HepG2 (cell line): ENCODE data around the gene IGLL1. TPM values are rescaled to one million over a fixed set of nuclear protein-coding genes. Genes with fewer than 3 reads are reported as not detected.

Experiments
- AGO1 ChIP-seq: fragments of 200-400 bp; formaldehyde crosslinking; IDR thresholded peaks from 2 replicates; pipeline ENCODE4 v1.6.1; 2017; ENCODE audit warnings: mild to moderate bottlenecking, low read depth, low read length, moderate library complexity; ENCODE audit not compliant: poor library complexity, severe bottlenecking
- ATF1 ChIP-seq: IDR thresholded peaks from 2 replicates; pipeline ENCODE4 v1.6.1; 2016; ENCODE audit warnings: mild to moderate bottlenecking, control low read depth
- CBX5 ChIP-seq: sonication (generic); formaldehyde crosslinking; IDR thresholded peaks from 2 replicates; pipeline ENCODE4 v1.4.0; 2020; ENCODE audit warnings: missing genetic modification reagents, borderline replicate concordance
- CEBPG ChIP-seq: IDR thresholded peaks from 2 replicates; pipeline ENCODE4 v1.6.1; 2016
- CSRNP2 ChIP-seq: sonication (generic); formaldehyde crosslinking; conservative IDR thresholded peaks from 2 replicates; pipeline ENCODE4 v1.8.0; 2022; ENCODE audit warnings: low read depth, missing genetic modification reagents
- DRAP1 ChIP-seq: IDR thresholded peaks from 2 replicates; pipeline ENCODE4 v1.6.1; 2016; ENCODE audit warnings: missing genetic modification reagents, missing compliant biosample characterization
- KDM2A ChIP-seq: sonication (generic); formaldehyde crosslinking; IDR thresholded peaks from 2 replicates; pipeline ENCODE4 v1.4.0; 2020; ENCODE audit warnings: low read depth, missing genetic modification reagents, borderline replicate concordance
- KDM5A ChIP-seq: fragments of 200-600 bp; sonication (generic); IDR thresholded peaks from 2 replicates; pipeline ENCODE4 v1.7.0; 2018; ENCODE audit warnings: antibody characterized with exemption, mild to moderate bottlenecking, low read length, borderline replicate concordance
- KLF16 ChIP-seq, 2 experiments: sonication (generic) in 1 of 2; formaldehyde crosslinking in 1 of 2; IDR thresholded peaks; 2 replicates each; pipeline versions ENCODE4 v1.6.1 to v1.8.0; 2016 to 2023; ENCODE audit warnings: missing genetic modification reagents in 2 of 2, missing compliant biosample characterization in 1 of 2
- KLF9 ChIP-seq: IDR thresholded peaks from 2 replicates; pipeline ENCODE4 v1.6.1; 2016; ENCODE audit warnings: low read depth
- MNT ChIP-seq: fragments of 450-650 bp; IDR thresholded peaks from 2 replicates; pipeline ENCODE4 v1.6.1; 2016
- MTA3 ChIP-seq: sonication (generic); formaldehyde crosslinking; IDR thresholded peaks from 2 replicates; pipeline ENCODE4 v1.4.0; 2020; ENCODE audit warnings: missing genetic modification reagents
- PPARG ChIP-seq: conservative IDR thresholded peaks from 2 replicates; pipeline ENCODE4 v1.6.1; 2016; ENCODE audit warnings: missing biosample characterization, missing genetic modification reagents
- SCMH1 ChIP-seq: sonication (generic); formaldehyde crosslinking; IDR thresholded peaks from 2 replicates; pipeline ENCODE4 v1.9.0; 2021; ENCODE audit warnings: missing genetic modification reagents, mild to moderate bottlenecking, borderline replicate concordance
- SOX6 ChIP-seq, 2 experiments: fragments of 450-650 bp in 1 of 2; sonication (generic) in 1 of 2; formaldehyde crosslinking in 1 of 2; IDR thresholded peaks; 2 replicates each; pipeline versions ENCODE4 v1.4.0 to v1.6.1; 2017 to 2020; ENCODE audit warnings: antibody characterized with exemption in 1 of 2, mild to moderate bottlenecking in 1 of 2, missing genetic modification reagents in 1 of 2
- SRY ChIP-seq: sonication (generic); formaldehyde crosslinking; IDR thresholded peaks from 2 replicates; pipeline ENCODE4 v1.8.0; 2022; ENCODE audit warnings: mild to moderate bottlenecking, missing genetic modification reagents
- TP53 ChIP-seq: sonication (generic); formaldehyde crosslinking; conservative IDR thresholded peaks from 2 replicates; pipeline ENCODE4 v1.4.0; 2020; ENCODE audit warnings: missing genetic modification reagents
- TRIM24 ChIP-seq: sonication (generic); formaldehyde crosslinking; IDR thresholded peaks from 2 replicates; pipeline ENCODE4 v1.8.0; 2022; ENCODE audit warnings: mild to moderate bottlenecking, missing genetic modification reagents
- ZNF609 ChIP-seq: sonication (generic); formaldehyde crosslinking; IDR thresholded peaks from 2 replicates; pipeline ENCODE4 v1.4.0; 2020; ENCODE audit warnings: mild to moderate bottlenecking, missing genetic modification reagents, borderline replicate concordance
- ZNF615 ChIP-seq: sonication (generic); formaldehyde crosslinking; IDR thresholded peaks from 2 replicates; pipeline ENCODE4 v1.5.0; 2020; ENCODE audit warnings: mild to moderate bottlenecking, missing genetic modification reagents, borderline replicate concordance
- ZNF674 ChIP-seq: sonication (generic); formaldehyde crosslinking; IDR thresholded peaks from 2 replicates; pipeline ENCODE4 v1.5.0; 2020; ENCODE audit warnings: low read depth, mild to moderate bottlenecking, missing genetic modification reagents
- polyA plus RNA-seq, 8 experiments: library from polyadenylated mRNA; depleted of rRNA in 3 of 8; stranded (reverse) in 7 of 8; unstranded in 1 of 8; fragments of >200 nt; fragmentation: Illumina TruSeq in 4 of 8; extraction: Trizol in 4 of 8; gene quantifications; 2 replicates each; pipeline versions ENCODE4 v1.2.1 to v1.2.3, GENCODE V29; 2011 to 2016; ENCODE audit warnings: low read depth in 4 of 8, missing spikeins in 1 of 8, mixed read lengths in 1 of 8; ENCODE audit not compliant: insufficient read depth in 1 of 8
- total RNA-seq, 5 experiments: library from RNA; depleted of rRNA; stranded (reverse); fragments of >200 nt; fragmentation: Illumina TruSeq; extraction: Trizol; gene quantifications; 2 replicates each; pipeline ENCODE4 v1.2.3, GENCODE V29; 2016; ENCODE audit warnings: low read depth in 1 of 5

Gene IGLL1
- total and polyA plus RNA-seq, 2 of the 13 experiments (the other 11 are each of a cell fraction or from before 2014, with no cell fraction given), result not detected

GRCh38 chr22:23539135-23539838 lies 40.8 kb downstream of the IGLL1 start (continued):
- no peak for TF ChIP-seq SRY
- TF ChIP-seq ZNF674 (CRISPR knock-in tag), result no peak
- no peak for TF ChIP-seq MNT
- TF ChIP-seq SOX6 (IDR thresholded peaks at IDR 0.05), result no peak
- TF ChIP-seq SOX6 (CRISPR knock-in tag; IDR thresholded peaks at IDR 0.05), result peak; percentile 38; the same call in 1 of the 2 replicates
- peak in 1 of 2 experiments; percentile 65; a peak in 1 of 4 replicates for TF ChIP-seq KLF16 (CRISPR knock-in tag; IDR thresholded peaks at IDR 0.05)
- TF ChIP-seq KLF9, result no peak
- TF ChIP-seq ATF1 (CRISPR knock-in tag), result no peak
- TF ChIP-seq ZNF609 (CRISPR knock-in tag), result no peak
- TF ChIP-seq MTA3 (CRISPR knock-in tag), result no peak
- TF ChIP-seq KDM5A, result no peak
- no peak for TF ChIP-seq SCMH1 (CRISPR knock-in tag)
- peak; percentile 49; the same call in 1 of the 2 replicates for TF ChIP-seq PPARG (CRISPR knock-in tag)
- no peak; the same call in 1 of the 2 replicates for TF ChIP-seq CEBPG (CRISPR knock-in tag)
- TF ChIP-seq ZNF615 (CRISPR knock-in tag), result no peak
- no peak for TF ChIP-seq CSRNP2 (CRISPR knock-in tag)
- peak; percentile 88 for TF ChIP-seq KDM2A (CRISPR knock-in tag)
- TF ChIP-seq TRIM24 (CRISPR knock-in tag), result no peak
- no peak for TF ChIP-seq AGO1
- peak; percentile 56 for TF ChIP-seq DRAP1 (CRISPR knock-in tag)
- no peak for TF ChIP-seq TP53 (CRISPR knock-in tag)
- TF ChIP-seq CBX5, result peak; percentile 64; the same call in 1 of the 2 replicates
